Mesendoderm (in vitro differentiated cells): Measurements from ENCODE around the gene ZNF330.
"Not testable (repeated sequence)": the region's sequence is repeated elsewhere in the genome, so short reads cannot be mapped to it uniquely, and the experiment has no call there.

Experiments used
- DNase-seq: peaks from one replicate; pipeline ENCODE4 v3.0.0; 2013
- H2AK5ac ChIP-seq: 2 replicates; pipeline ENCODE4 v1.6.1; 2013; ENCODE audit warnings: low read length, inconsistent platforms
- H2BK120ac ChIP-seq: 2 replicates; pipeline ENCODE4 v1.6.1; 2013; ENCODE audit warnings: low read depth, mild to moderate bottlenecking, low read length, moderate library complexity, mixed read lengths
- H2BK15ac ChIP-seq: replicated peaks from 2 replicates; pipeline ENCODE4 v1.6.1; 2013; ENCODE audit warnings: low read depth, mild to moderate bottlenecking, moderate library complexity
- H2BK5ac ChIP-seq: 2 replicates; pipeline ENCODE4 v1.6.1; 2013; ENCODE audit warnings: low read length, inconsistent platforms
- H3K18ac ChIP-seq: 2 replicates; pipeline ENCODE4 v1.6.1; 2013; ENCODE audit warnings: mild to moderate bottlenecking, low read length, mixed read lengths
- H3K23ac ChIP-seq: one replicate; pipeline ENCODE4 v1.6.1; 2013; ENCODE audit warnings: low read length
- H3K27ac ChIP-seq: 2 replicates; pipeline ENCODE4 v1.5.1; 2013; ENCODE audit warnings: low read depth, mild to moderate bottlenecking, inconsistent platforms, low read length, moderate library complexity
- H3K27me3 ChIP-seq: 2 replicates; pipeline ENCODE4 v1.6.1; 2013; ENCODE audit warnings: low read length, control low read depth, mild to moderate bottlenecking, inconsistent platforms; ENCODE audit not compliant: insufficient read depth, poor library complexity
- H3K36me3 ChIP-seq: 2 replicates; pipeline ENCODE4 v1.6.1; 2013; ENCODE audit warnings: low read length, inconsistent platforms; ENCODE audit not compliant: control insufficient read depth, insufficient read depth
- H3K4ac ChIP-seq: one replicate; pipeline ENCODE4 v1.6.1; 2013; ENCODE audit warnings: low read depth, mild to moderate bottlenecking, low read length, moderate library complexity
- H3K4me1 ChIP-seq: 2 replicates; pipeline ENCODE4 v1.6.1; 2013; ENCODE audit warnings: low read depth, low read length, inconsistent platforms; ENCODE audit not compliant: control insufficient read depth
- H3K4me2 ChIP-seq: 2 replicates; pipeline ENCODE4 v1.6.1; 2013; ENCODE audit warnings: low read length
- H3K4me3 ChIP-seq: 2 replicates; pipeline ENCODE4 v1.5.1; 2013; ENCODE audit warnings: mild to moderate bottlenecking, low read length
- H3K56ac ChIP-seq: one replicate; pipeline ENCODE4 v1.6.1; 2013; ENCODE audit warnings: low read length
- H3K79me1 ChIP-seq: 2 replicates; pipeline ENCODE4 v1.6.1; 2013; ENCODE audit warnings: low read length, inconsistent platforms
- H3K79me2 ChIP-seq: 2 replicates; pipeline ENCODE4 v1.6.1; 2013; ENCODE audit warnings: mild to moderate bottlenecking, low read length; ENCODE audit not compliant: control insufficient read depth, insufficient read depth
- H3K9ac ChIP-seq: 2 replicates; pipeline ENCODE4 v1.6.1; 2013; ENCODE audit warnings: low read length, inconsistent platforms
- H4K5ac ChIP-seq: one replicate; pipeline ENCODE4 v1.6.1; 2013; ENCODE audit warnings: low read length
- H4K8ac ChIP-seq: one replicate; pipeline ENCODE4 v1.6.1; 2013; ENCODE audit warnings: low read depth, mild to moderate bottlenecking, control low read depth, low read length, moderate library complexity
- WGBS: extraction: QIAGEN DNeasy Blood & Tissue Kit; methylation state at CpG from one replicate; pipeline ENCODE4 v1.1.7; 2013; ENCODE audit warnings: low lambda C conversion rate, missing lambda C conversion rate; ENCODE audit not compliant: insufficient coverage; ENCODE audit errors: extremely low coverage; 5-methylcytosine and 5-hydroxymethylcytosine counted together

Gene ZNF330

DNA sequence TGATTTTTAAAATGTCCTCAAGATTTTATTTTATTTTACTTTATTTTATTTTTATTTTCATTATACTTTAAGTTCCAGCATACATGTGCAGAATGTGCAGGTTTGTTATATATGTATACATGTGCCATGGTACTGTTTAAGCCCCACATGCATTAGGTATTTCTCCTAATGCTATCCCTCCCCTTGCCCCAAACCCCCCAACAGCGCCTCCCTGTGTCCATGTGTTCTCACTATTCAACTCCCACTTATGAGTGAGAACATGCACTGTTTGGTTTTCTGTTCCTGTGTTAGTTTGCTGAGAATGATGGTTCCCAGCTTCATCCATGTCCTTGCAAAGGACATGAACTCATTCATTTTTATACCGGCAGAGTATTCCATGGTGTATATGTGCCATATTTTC is 37.2 kb upstream of the ZNF330 start:
- no CpG with 5 or more reads among the region's 2 CpGs for WGBS

DNA sequence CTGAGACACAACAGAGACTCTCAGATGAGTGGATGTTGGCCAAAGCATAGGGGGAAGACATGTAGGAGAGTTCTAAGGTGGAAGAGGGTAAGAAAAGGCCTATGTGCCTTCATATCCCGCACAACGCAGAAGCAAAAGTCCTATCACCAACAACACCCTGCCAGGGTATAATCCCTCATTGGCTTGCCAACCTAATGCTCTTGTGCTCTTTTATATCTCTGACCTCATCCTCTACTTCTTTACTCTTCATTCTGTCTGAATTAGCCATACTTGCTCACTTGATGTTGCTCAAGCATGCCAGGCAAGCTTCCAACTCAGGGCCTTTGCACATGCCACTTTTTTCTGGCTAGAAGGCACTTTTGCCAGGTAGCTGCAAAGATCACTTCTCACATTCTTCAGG is 28.1 kb upstream of the ZNF330 start:
- Histone ChIP-seq H3K9ac (no peak overlapping the region), H3K56ac (no peak overlapping the region), H3K36me3 (no peaks in the 10 kb centered on the region), H3K4ac (no peak overlapping the region), H2BK120ac (no peak overlapping the region), H3K27me3 (no peaks in the 10 kb centered on the region), H4K8ac (no peak overlapping the region), H3K79me2 (no peaks in the 10 kb centered on the region), H2AK5ac (no peak overlapping the region), H3K23ac (no peak overlapping the region), H3K18ac (no peak overlapping the region), H4K5ac (no peak overlapping the region), H2BK15ac (no peak overlapping the region), H3K4me2 (no peak overlapping the region), H2BK5ac (no peak overlapping the region), H3K27ac (no peak overlapping the region), H3K4me1 (no peaks in the 10 kb centered on the region), H3K4me3 (no peak overlapping the region), H3K79me1 (no peaks in the 10 kb centered on the region)
- no CpG with 5 or more reads among the region's 2 CpGs for WGBS
- DNase-seq, result no peak

More for the DNA sequence above, 37.2 kb upstream of the ZNF330 start:
- H3K79me2 ChIP-seq, H3K4ac ChIP-seq, H3K18ac ChIP-seq, H3K79me1 ChIP-seq, H3K56ac ChIP-seq, H3K36me3 ChIP-seq, H2BK5ac ChIP-seq, H4K8ac ChIP-seq, H3K23ac ChIP-seq, H4K5ac ChIP-seq, H3K4me3 ChIP-seq, H3K4me2 ChIP-seq, H2BK15ac ChIP-seq, DNase-seq, H3K27ac ChIP-seq, H3K4me1 ChIP-seq, H3K27me3 ChIP-seq, H2AK5ac ChIP-seq, H3K9ac ChIP-seq, H2BK120ac ChIP-seq: not testable (repeated sequence)

DNA sequence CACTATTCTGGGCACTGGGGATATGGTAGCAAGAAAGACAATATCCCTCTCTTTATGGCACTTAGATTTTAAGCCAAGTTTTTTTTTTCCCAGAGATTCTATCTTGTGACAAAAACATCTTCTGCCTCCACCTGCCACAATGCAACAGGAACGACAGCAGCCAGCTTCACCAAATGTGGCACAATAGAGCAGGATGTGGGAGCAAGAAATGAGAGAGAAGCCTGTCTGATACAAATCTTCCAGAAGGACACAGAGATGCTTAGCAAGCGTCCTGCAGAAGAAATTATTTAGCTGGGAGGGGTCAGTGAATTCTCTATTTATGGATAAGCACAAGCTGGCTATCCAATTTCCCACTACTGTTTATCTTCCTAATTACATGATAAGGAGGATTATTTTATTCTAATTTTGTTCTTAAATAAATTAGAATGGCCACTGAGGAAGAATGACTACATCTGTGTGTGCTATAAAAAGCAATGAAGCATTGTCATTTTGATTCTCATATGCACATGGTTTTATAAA is 27.1 kb upstream of the ZNF330 start:
- H3K27ac ChIP-seq, result no peak overlapping the region
- H2BK5ac ChIP-seq, result no peak overlapping the region
- no CpG with 5 or more reads among the region's 2 CpGs for WGBS
- H3K79me1 ChIP-seq, result no peaks in the 10 kb centered on the region
- H3K4me3 ChIP-seq, result no peak overlapping the region
- no peak overlapping the region for H3K4me2 ChIP-seq
- no peak overlapping the region for H3K56ac ChIP-seq
- H3K27me3 ChIP-seq, result no peaks in the 10 kb centered on the region
- no peak overlapping the region for H2AK5ac ChIP-seq
- H3K4me1 ChIP-seq, result no peaks in the 10 kb centered on the region
- no peak overlapping the region for H3K4ac ChIP-seq
- no peaks in the 10 kb centered on the region for H3K79me2 ChIP-seq
- H2BK15ac ChIP-seq, result no peak overlapping the region
- H3K36me3 ChIP-seq, result no peaks in the 10 kb centered on the region
- H3K18ac ChIP-seq, result no peak overlapping the region
- no peak overlapping the region for H2BK120ac ChIP-seq
- DNase-seq, result no peak
- no peak overlapping the region for H3K9ac ChIP-seq
- no peak overlapping the region for H3K23ac ChIP-seq
- no peak overlapping the region for H4K5ac ChIP-seq
- H4K8ac ChIP-seq, result no peak overlapping the region

DNA sequence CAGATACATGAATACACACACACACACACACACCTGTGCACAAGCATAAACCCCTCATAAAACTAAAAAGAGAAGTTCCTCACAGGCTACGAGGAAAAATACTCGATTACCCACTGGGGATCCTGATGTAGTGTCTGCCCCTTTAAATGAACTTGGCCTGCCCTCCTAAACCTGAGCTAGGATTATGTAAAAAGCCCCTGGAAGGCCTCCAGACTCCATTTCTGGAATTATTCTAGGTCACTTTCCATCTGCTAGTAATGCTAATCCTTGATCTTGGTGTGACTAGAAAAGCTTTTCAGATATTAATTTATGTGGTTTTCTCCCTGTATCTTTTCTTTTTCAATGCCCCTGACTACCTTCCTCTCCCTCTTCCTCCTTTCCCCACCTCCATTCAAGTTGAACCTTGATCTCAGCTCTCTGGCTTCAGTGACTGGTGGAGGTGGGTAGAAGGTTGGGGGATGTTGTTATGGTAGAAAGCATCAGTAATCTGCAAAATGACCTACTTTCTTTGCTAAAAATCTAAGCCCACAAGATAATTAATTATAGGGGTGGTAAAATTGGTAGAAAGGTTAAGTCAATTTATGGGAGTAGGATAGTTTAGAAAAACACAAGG is 25.5 kb upstream of the ZNF330 start:
- no CpG with 5 or more reads among the region's 2 CpGs for WGBS

DNA sequence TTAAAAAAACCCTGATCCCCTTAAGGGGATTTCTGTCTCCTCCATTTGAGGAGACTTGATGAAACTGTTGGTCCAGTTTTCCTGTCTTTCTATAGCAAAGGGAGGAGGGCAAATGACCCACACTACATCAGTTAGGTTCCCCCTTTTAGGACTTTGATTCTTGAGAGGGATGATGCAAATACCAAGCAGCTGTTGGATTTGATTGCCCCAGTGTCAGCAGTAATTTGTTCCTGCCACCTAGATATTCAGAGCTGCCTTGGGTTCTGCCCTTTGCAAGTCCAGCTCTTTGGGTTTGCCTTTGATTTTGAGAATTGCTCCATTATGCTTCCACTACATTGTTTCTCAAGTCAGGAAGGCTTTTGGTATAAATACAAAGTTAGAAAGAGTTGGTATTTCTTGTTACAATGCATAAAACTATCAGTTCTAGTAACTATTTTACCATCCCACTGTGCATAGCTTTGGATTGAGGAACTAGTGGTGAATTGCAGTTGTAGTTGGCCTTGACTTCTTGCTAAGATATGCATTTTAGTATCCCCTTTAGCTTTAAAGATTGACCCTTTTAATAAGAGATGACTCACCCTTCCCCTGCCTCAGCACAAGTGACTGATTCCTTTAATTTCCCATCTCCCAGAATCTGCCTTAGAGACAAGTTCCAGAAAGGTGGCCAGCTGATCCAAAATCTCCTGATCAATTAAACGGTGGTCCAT is 24.3 kb upstream of the ZNF330 start:
- H3K18ac ChIP-seq, result no peak overlapping the region
- WGBS, result no CpG with 5 or more reads among the region's 1 CpG

More for the DNA sequence above, 25.5 kb upstream of the ZNF330 start:
- no peak for DNase-seq
- H2BK5ac ChIP-seq, result no peak overlapping the region
- no peak overlapping the region for H4K5ac ChIP-seq
- H2BK120ac ChIP-seq, result no peak overlapping the region
- H3K4me1 ChIP-seq, result no peaks in the 10 kb centered on the region
- H3K36me3 ChIP-seq, result no peaks in the 10 kb centered on the region
- no peak overlapping the region for H3K4ac ChIP-seq
- H2BK15ac ChIP-seq, result no peak overlapping the region
- no peaks in the 10 kb centered on the region for H3K79me2 ChIP-seq
- no peak overlapping the region for H4K8ac ChIP-seq
- no peak overlapping the region for H3K9ac ChIP-seq
- no peak overlapping the region for H3K56ac ChIP-seq
- H3K4me2 ChIP-seq, result no peak overlapping the region
- H3K27ac ChIP-seq, result no peak overlapping the region
- no peak overlapping the region for H3K18ac ChIP-seq
- H3K79me1 ChIP-seq, result no peaks in the 10 kb centered on the region
- H3K23ac ChIP-seq, result no peak overlapping the region
- H3K27me3 ChIP-seq, result no peaks in the 10 kb centered on the region
- H2AK5ac ChIP-seq, result no peak overlapping the region
- no peak overlapping the region for H3K4me3 ChIP-seq

More for the DNA sequence above, 24.3 kb upstream of the ZNF330 start:
- Histone ChIP-seq H3K56ac (no peak overlapping the region), H4K5ac (no peak overlapping the region), H3K27ac (no peak overlapping the region), H3K79me2 (no peaks in the 10 kb centered on the region), H3K4me1 (no peaks in the 10 kb centered on the region), H3K27me3 (no peaks in the 10 kb centered on the region), H3K36me3 (no peaks in the 10 kb centered on the region), H3K79me1 (no peaks in the 10 kb centered on the region), H3K9ac (no peak overlapping the region), H2BK120ac (no peak overlapping the region), H3K23ac (no peak overlapping the region), H2BK5ac (no peak overlapping the region), H3K4me2 (no peak overlapping the region), H3K4ac (no peak overlapping the region), H3K4me3 (no peak overlapping the region), H2BK15ac (no peak overlapping the region), H4K8ac (no peak overlapping the region), H2AK5ac (no peak overlapping the region)
- no peak for DNase-seq
